ENCODE data around the gene PSMG3. TPM values are rescaled to one million over a fixed set of nuclear protein-coding genes. Genes with fewer than 3 reads are reported as not detected.

The PSMG3 gene
- total RNA-seq, 4 donors from 2014 or later = 26.8 to 33.2 (median 29.3) TPM

DNA sequence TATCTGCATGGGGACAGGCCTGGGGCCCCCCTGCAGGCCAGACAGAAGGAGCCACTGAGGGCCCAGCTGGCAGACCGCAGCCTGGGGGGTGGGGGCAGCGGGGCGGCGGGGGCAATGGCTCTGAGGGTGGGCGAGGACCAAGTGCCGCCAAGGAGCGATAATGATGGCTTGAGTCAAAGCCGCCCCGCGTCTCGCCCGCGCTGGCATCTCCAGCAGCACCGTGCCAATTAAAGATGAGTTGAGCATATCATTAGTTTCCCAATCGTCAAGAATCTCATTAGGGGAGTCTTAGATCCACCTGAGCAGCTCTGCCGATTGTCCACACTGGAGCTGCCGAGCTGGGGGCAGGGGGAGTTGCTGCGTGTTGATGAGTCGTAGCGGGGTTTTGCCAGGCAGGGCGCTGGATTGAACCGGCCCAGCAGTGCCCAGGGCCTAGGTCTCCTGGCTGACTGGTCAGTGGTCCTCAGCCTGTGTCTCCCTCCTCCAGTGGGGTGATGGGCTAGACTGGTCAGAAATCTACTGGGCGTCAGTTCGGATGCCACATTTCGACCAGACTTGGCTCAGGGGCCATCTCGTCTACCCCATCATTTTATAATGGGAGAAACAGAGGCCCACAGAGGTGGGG, 41.0 kb upstream of the PSMG3 start:
- Histone ChIP-seq H3K9me3 (no peaks in the 10 kb centered on the region), H3K27ac (replicated peaks in 1 of 4) (no peak overlapping the region), H3K4me3 (no peak overlapping the region), H3K4me1 (no peaks in the 10 kb centered on the region), H3K27me3 (peaks cover 0 to 46% (median 3%) of the 10 kb centered on the region in 4 donors), H3K36me3 (no peaks in the 10 kb centered on the region)
- TF ChIP-seq, protein P1, sequence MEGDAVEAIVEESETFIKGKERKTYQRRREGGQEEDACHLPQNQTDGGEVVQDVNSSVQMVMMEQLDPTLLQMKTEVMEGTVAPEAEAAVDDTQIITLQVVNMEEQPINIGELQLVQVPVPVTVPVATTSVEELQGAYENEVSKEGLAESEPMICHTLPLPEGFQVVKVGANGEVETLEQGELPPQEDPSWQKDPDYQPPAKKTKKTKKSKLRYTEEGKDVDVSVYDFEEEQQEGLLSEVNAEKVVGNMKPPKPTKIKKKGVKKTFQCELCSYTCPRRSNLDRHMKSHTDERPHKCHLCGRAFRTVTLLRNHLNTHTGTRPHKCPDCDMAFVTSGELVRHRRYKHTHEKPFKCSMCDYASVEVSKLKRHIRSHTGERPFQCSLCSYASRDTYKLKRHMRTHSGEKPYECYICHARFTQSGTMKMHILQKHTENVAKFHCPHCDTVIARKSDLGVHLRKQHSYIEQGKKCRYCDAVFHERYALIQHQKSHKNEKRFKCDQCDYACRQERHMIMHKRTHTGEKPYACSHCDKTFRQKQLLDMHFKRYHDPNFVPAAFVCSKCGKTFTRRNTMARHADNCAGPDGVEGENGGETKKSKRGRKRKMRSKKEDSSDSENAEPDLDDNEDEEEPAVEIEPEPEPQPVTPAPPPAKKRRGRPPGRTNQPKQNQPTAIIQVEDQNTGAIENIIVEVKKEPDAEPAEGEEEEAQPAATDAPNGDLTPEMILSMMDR (IDR thresholded peaks at IDR 0.05) = no peak
- TF ChIP-seq POLR2A (IDR thresholded peaks at IDR 0.05; ENCODE audit: low read depth) = no peak
- no peak for TF ChIP-seq EP300 (IDR thresholded peaks at IDR 0.05)
- no peak for TF ChIP-seq POLR2AphosphoS5 (IDR thresholded peaks at IDR 0.05)
- WGBS = 92% methylated on average over 8 of the region's 26 CpGs
- intact Hi-C loops (cut with DNase I) = no loop called here
- no peak for DNase-seq (ENCODE audit: extremely low spot score)

DNA sequence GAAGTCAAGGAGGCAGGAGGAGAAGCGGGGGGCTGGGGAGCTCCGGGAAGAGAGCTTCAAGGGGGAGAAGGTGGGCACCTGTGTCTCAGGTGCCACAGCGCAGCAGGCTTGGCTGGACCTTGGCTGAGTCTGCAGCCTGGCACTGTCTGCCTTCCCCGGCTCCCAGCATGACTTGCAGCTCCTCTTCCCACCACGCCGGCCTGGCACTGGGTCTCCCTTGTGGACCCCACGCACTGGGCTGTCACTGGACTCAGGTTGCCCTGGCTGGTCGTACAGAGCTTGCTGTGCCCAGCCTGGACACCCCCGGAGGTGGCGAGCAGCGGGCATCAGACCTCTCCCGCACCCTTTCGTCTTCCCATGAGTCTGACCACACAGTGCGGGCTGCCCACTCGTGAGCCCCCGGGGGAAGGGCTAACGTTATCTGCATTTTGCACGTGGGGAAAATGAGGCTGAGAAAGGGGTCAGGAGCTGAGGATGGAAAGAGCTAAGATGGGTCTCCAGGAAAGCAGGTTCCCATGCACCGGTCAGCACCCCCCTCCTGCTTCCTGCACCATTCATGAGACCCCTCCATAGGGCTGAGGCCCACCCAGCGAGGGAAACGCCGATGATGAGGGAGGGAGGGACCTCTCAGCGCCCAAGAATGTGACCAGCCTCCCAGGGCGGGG, 40.3 kb upstream of the PSMG3 start:
- Histone ChIP-seq H3K9me3 (no peaks in the 10 kb centered on the region), H3K36me3 (no peaks in the 10 kb centered on the region), H3K27me3 (peaks cover 0 to 52% (median 4%) of the 10 kb centered on the region in 4 donors), H3K4me3 (no peak overlapping the region), H3K4me1 (no peaks in the 10 kb centered on the region), H3K27ac (replicated peaks in 1 of 4) (no peak overlapping the region)
- no peak for DNase-seq (ENCODE audit: extremely low spot score)
- TF ChIP-seq POLR2A (IDR thresholded peaks at IDR 0.05; ENCODE audit: low read depth) (no peak), EP300 (IDR thresholded peaks at IDR 0.05) (no peak), POLR2AphosphoS5 (IDR thresholded peaks at IDR 0.05) (no peak)
- TF ChIP-seq, protein P1 (IDR thresholded peaks at IDR 0.05) = no peak
- WGBS = 85% methylated on average over 17 of the region's 24 CpGs
- intact Hi-C loops (cut with DNase I) = no loop called here

DNA sequence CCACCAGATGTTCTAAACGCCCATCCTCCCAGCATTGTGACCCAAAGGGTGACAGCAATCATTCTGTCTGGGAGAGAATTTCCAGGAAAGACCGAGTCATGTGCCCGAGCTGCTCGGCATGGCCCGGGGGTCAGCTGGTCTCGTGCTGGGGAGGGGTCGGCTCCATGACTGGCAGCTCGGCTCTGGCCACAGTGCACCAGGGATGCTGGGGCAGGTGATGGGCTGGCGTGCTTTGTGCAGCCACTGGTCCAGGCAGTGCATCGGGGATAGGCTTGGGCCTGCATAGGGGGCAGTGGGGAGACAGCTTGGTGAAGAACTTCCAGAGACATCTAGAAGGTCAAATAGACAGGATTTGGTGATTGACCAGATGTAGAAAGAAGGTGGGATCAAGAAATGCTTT, 39.2 kb upstream of the PSMG3 start:
- Histone ChIP-seq H3K27me3 (peaks cover 0 to 61% (median 4%) of the 10 kb centered on the region in 4 donors), H3K4me1 (no peaks in the 10 kb centered on the region), H3K27ac (replicated peaks in 1 of 4) (no peak overlapping the region), H3K9me3 (no peaks in the 10 kb centered on the region), H3K4me3 (no peak overlapping the region), H3K36me3 (no peaks in the 10 kb centered on the region)
- DNase-seq (ENCODE audit: extremely low spot score) = no peak
- intact Hi-C loops (cut with DNase I) = no loop called here
- no peak for TF ChIP-seq EP300 (IDR thresholded peaks at IDR 0.05)
- 72% methylated on average over 5 of the region's 10 CpGs for WGBS

DNA sequence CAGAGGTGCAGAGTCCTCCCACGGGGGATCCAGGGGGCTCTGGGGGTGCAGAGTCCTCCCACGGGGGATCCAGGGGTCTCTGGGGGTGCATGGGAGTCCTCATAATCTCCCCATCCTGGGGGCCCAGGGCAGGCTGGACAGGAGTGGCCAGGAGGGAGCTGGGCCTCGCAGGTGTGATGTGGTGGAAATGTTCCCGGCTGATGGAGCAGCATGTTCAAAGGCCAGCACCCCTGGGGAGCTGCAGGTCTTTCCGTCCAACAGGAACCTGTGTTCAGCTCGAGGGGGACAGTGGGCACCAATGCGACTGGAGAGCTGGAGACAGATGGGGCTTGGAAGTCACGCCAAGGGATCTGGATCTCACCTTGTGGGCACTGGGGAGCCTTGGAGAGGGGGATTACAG, 38.5 kb upstream of the PSMG3 start:
- intact Hi-C loops (cut with DNase I) = no loop called here
- Histone ChIP-seq H3K36me3 (no peaks in the 10 kb centered on the region), H3K4me1 (no peaks in the 10 kb centered on the region), H3K27me3 (peaks cover 0 to 68% (median 4%) of the 10 kb centered on the region in 4 donors), H3K27ac (replicated peaks in 1 of 4) (no peak overlapping the region), H3K4me3 (no peak overlapping the region), H3K9me3 (no peaks in the 10 kb centered on the region)
- WGBS = 92% methylated on average over 8 of the region's 8 CpGs
- TF ChIP-seq POLR2AphosphoS5 (IDR thresholded peaks at IDR 0.05) = no peak
- TF ChIP-seq, protein P1 (IDR thresholded peaks at IDR 0.05) = no peak
- TF ChIP-seq POLR2A (IDR thresholded peaks at IDR 0.05; ENCODE audit: low read depth) = no peak
- TF ChIP-seq EP300 (IDR thresholded peaks at IDR 0.05) = no peak
- no peak for DNase-seq (ENCODE audit: extremely low spot score)

DNA sequence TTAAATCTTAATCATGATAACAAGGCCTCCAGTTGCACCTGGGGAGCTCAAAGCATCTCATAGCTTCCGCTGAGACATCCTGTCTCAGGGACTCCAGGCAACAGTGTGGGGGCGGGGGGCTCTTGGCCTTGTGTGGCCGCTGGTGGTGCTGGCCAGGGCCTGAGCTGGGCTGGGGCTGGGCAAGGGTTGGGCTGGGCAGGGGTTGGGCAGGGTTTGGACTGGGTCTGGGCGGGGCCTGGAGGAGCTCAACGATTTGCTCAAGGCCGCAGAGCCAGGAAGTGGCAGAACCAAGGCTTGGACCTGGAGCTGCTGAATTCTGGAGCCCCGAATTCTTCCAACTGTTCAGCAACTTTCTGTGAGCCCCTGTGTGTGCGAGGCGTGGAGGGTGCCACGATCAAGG, 37.9 kb upstream of the PSMG3 start:
- WGBS = 61% methylated on average over 10 of the region's 10 CpGs
- no peak overlapping the region for H3K4me3 ChIP-seq
- no peak overlapping the region for H3K27ac ChIP-seq (replicated peaks in 1 of 4)
- DNase-seq (ENCODE audit: extremely low spot score) = no peak
- H3K9me3 ChIP-seq = no peaks in the 10 kb centered on the region
- no peak for TF ChIP-seq POLR2AphosphoS5 (IDR thresholded peaks at IDR 0.05)
- no peak for TF ChIP-seq EP300 (IDR thresholded peaks at IDR 0.05)
- TF ChIP-seq, protein P1 (IDR thresholded peaks at IDR 0.05) = no peak
- no peak for TF ChIP-seq POLR2A (IDR thresholded peaks at IDR 0.05; ENCODE audit: low read depth)
- no peaks in the 10 kb centered on the region for H3K4me1 ChIP-seq
- intact Hi-C loops (cut with DNase I) = no loop called here
- H3K27me3 ChIP-seq = peaks cover 0 to 74% (median 4%) of the 10 kb centered on the region in 4 donors
- H3K36me3 ChIP-seq = no peaks in the 10 kb centered on the region

Data from esophagus muscularis mucosa (tissue), 4 donors.